Gastroesophageal sphincter (tissue), 4 donors: ENCODE data around the gene OR13C2. TPM values are rescaled to one million over a fixed set of nuclear protein-coding genes. Genes with fewer than 3 reads are reported as not detected.
"Not testable (repeated sequence)": the region's sequence is repeated elsewhere in the genome, so short reads cannot be mapped to it uniquely, and the experiment has no call there.

Source experiments
- ATAC-seq: fragments of 150-250 bp; one replicate; pipeline ENCODE4 v1.9.1; 2016; ENCODE audit warnings: mild to moderate bottlenecking, moderate library complexity
- H3K27ac ChIP-seq, 4 donors: fragments of 200-600 bp; sonication (generic) in 3 of 4; 1 replicate in 3 of 4; 2 replicates in 1 of 4; pipeline ENCODE4 v1.5.1; 2016 to 2019
- H3K27me3 ChIP-seq: fragments of 200-600 bp; sonication (generic); one replicate; pipeline ENCODE4 v1.5.1; 2019
- H3K36me3 ChIP-seq, 2 donors: fragments of 200-600 bp; sonication (generic); one replicate each; pipeline ENCODE4 v1.5.1; 2019; ENCODE audit warnings: control low read depth in 1 of 2
- H3K4me1 ChIP-seq, 3 donors: fragments of 200-600 bp; sonication (generic); 1 replicate in 2 of 3; 2 replicates in 1 of 3; pipeline ENCODE4 v1.5.1; 2016 to 2019; ENCODE audit warnings: control low read depth in 2 of 3
- H3K4me3 ChIP-seq, 2 donors: fragments of 200-600 bp; sonication (generic); one replicate each; pipeline ENCODE4 v1.5.1; 2019; ENCODE audit warnings: mild to moderate bottlenecking in 1 of 2, moderate library complexity in 1 of 2
- H3K9me3 ChIP-seq, 3 donors: fragments of 200-600 bp; sonication (generic); one replicate each; pipeline ENCODE4 v1.5.1; 2017 to 2019; ENCODE audit warnings: control low read depth in 2 of 3
- CTCF ChIP-seq, 4 experiments: fragments of 200-600 bp in 2 of 4; fragments of 450-650 bp in 2 of 4; sonication (generic) in 1 of 4; IDR thresholded peaks; one replicate each; pipeline ENCODE4 v1.5.1; 2017 to 2019; ENCODE audit warnings: antibody characterized with exemption in 4 of 4, mild to moderate bottlenecking in 2 of 4, moderate library complexity in 2 of 4
- EP300 ChIP-seq: sonication (generic); formaldehyde crosslinking; IDR thresholded peaks from one replicate; pipeline ENCODE4 v1.6.1; 2017; ENCODE audit warnings: antibody characterized with exemption, mild to moderate bottlenecking
- POLR2A ChIP-seq, 2 donors: fragments of 450-650 bp; IDR thresholded peaks; one replicate each; pipeline ENCODE4 v1.6.1; 2017; ENCODE audit warnings: antibody characterized with exemption in 2 of 2, mild to moderate bottlenecking in 2 of 2, moderate library complexity in 1 of 2
- POLR2AphosphoS5 ChIP-seq: sonication (generic); formaldehyde crosslinking; IDR thresholded peaks from one replicate; pipeline ENCODE4 v1.6.1; 2017; ENCODE audit warnings: antibody characterized with exemption
- WGBS, 2 donors: methylation state at CpG; one replicate each; pipeline ENCODE4 v1.1.5; 2018; ENCODE audit warnings: low coverage in 1 of 2; 5-methylcytosine and 5-hydroxymethylcytosine counted together
- total RNA-seq, 4 donors: library from RNA; depleted of rRNA; stranded (reverse); fragments of >200 nt; gene quantifications; one replicate each; pipeline ENCODE4 v1.1.0, GENCODE V29; 2016

OR13C2 gene
- not detected for total RNA-seq

- not testable (repeated sequence) for H3K36me3 ChIP-seq, H3K27me3 ChIP-seq, ATAC-seq, H3K9me3 ChIP-seq, H3K27ac ChIP-seq, H3K4me1 ChIP-seq, H3K4me3 ChIP-seq
- WGBS, 2 donors, result 67 to 70% methylated on average over 1 of the region's 1 CpG
These were observed at the start of gene OR13C2 for GRCh38 chr9:104605527-104605926. Gene OR13C2, minus strand, starts transcription at chr9:104605627. Its CDS starts 0 bp downstream, at chr9:104605627.

- H3K9me3 ChIP-seq, result peaks cover 0 to 41% (median 0%) of the 10 kb centered on the region in 3 donors
- no peak overlapping the region for H3K4me3 ChIP-seq
- ATAC-seq, result no peak
- H3K27ac ChIP-seq, result no peak overlapping the region
- H3K36me3 ChIP-seq, result no peaks in the 10 kb centered on the region
- no peaks in the 10 kb centered on the region for H3K27me3 ChIP-seq
- no peaks in the 10 kb centered on the region for H3K4me1 ChIP-seq
- TF ChIP-seq CTCF (IDR thresholded peaks at IDR 0.05) (no peak), POLR2AphosphoS5 (no peak), POLR2A (IDR thresholded peaks at IDR 0.05) (no peak), EP300 (no peak)
These were observed 30.0 kb upstream of the OR13C2 start for GRCh38 chr9:104635456-104635855.

GRCh38 chr9:104633976-104634520, 28.6 kb upstream of the OR13C2 start:
- no peaks in the 10 kb centered on the region for H3K27me3 ChIP-seq
- no peaks in the 10 kb centered on the region for H3K36me3 ChIP-seq
- H3K27ac ChIP-seq, result no peak overlapping the region
- peaks cover 0 to 33% (median 0%) of the 10 kb centered on the region in 3 donors for H3K9me3 ChIP-seq
- H3K4me3 ChIP-seq, result no peak overlapping the region
- no peak for ATAC-seq
- no peaks in the 10 kb centered on the region for H3K4me1 ChIP-seq
- TF ChIP-seq POLR2A (IDR thresholded peaks at IDR 0.05) (no peak), EP300 (no peak), CTCF (IDR thresholded peaks at IDR 0.05) (no peak), POLR2AphosphoS5 (no peak)
- WGBS, 2 donors, result 90 to 97% methylated on average over 6 to 7 of the region's 30 CpGs

GRCh38 chr9:104625964-104626363, 20.5 kb upstream of the OR13C2 start:
- not testable (repeated sequence) for H3K4me1 ChIP-seq, H3K9me3 ChIP-seq, ATAC-seq, H3K27ac ChIP-seq, H3K27me3 ChIP-seq, H3K36me3 ChIP-seq, H3K4me3 ChIP-seq

GRCh38 chr9:104618104-104618503, 12.7 kb upstream of the OR13C2 start, which contains the start of gene OR13C9:
Gene OR13C9, minus strand, starts transcription at chr9:104618204. Its CDS starts 0 bp downstream, at chr9:104618204.
- Histone ChIP-seq H3K27ac (no peak within 1 kb of the TSS), H3K4me3 (no peak within 1 kb of the TSS), H3K9me3 (peaks cover 0 to 5% (median 0%) of the 10 kb centered on the region in 3 donors), H3K27me3 (no peaks in the 10 kb centered on the region), H3K36me3 (no peaks in the 10 kb centered on the region), H3K4me1 (no peaks in the 10 kb centered on the region)
- WGBS, 2 donors, result 45 to 69% methylated on average over 2 of the region's 2 CpGs
- TF ChIP-seq CTCF (IDR thresholded peaks at IDR 0.05), result no peak
- no peak for ATAC-seq

GRCh38 chr9:104617418-104617817, 12.0 kb upstream of the OR13C2 start:
- Histone ChIP-seq H3K27ac (no peak overlapping the region), H3K27me3 (no peaks in the 10 kb centered on the region), H3K36me3 (no peaks in the 10 kb centered on the region), H3K4me1 (no peaks in the 10 kb centered on the region), H3K9me3 (peaks cover 0 to 5% (median 0%) of the 10 kb centered on the region in 3 donors), H3K4me3 (no peak overlapping the region)
- TF ChIP-seq EP300 (no peak), POLR2A (IDR thresholded peaks at IDR 0.05) (no peak), POLR2AphosphoS5 (no peak), CTCF (IDR thresholded peaks at IDR 0.05) (no peak)
- ATAC-seq, result no peak
